Measurements from ENCODE around the gene DNAH6.

Gene DNAH6

GRCh38 chr2:84654414-84654813 lies 138.1 kb downstream of the DNAH6 start:
- TF ChIP-seq, protein P1, sequence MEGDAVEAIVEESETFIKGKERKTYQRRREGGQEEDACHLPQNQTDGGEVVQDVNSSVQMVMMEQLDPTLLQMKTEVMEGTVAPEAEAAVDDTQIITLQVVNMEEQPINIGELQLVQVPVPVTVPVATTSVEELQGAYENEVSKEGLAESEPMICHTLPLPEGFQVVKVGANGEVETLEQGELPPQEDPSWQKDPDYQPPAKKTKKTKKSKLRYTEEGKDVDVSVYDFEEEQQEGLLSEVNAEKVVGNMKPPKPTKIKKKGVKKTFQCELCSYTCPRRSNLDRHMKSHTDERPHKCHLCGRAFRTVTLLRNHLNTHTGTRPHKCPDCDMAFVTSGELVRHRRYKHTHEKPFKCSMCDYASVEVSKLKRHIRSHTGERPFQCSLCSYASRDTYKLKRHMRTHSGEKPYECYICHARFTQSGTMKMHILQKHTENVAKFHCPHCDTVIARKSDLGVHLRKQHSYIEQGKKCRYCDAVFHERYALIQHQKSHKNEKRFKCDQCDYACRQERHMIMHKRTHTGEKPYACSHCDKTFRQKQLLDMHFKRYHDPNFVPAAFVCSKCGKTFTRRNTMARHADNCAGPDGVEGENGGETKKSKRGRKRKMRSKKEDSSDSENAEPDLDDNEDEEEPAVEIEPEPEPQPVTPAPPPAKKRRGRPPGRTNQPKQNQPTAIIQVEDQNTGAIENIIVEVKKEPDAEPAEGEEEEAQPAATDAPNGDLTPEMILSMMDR (IDR thresholded peaks at IDR 0.05; ENCODE audit: low read depth, low read length), result no peak
- DNase-seq (ENCODE audit: extremely low read depth, low read depth), result no peak

DNA sequence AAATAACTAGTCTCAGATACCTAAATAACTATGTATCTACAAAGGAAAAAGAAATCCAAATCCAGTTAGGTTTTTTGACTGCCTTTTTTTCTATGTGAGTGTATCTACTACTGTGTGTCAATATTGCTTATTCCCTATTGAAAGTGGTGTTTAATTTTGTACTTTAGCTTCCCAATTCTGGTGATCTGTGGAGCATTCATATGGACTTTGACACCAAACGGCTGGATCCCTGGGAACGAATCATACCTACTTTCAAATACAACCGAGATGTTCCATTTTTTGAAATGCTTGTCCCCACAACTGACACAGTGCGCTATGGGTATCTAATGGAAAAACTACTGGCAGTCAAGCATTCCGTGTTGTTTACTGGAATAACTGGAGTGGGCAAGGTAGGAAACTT lies 152.8 kb downstream of the DNAH6 start:
- TF ChIP-seq, protein P1 (IDR thresholded peaks at IDR 0.05; ENCODE audit: low read depth, low read length), result no peak
- no peak for DNase-seq (ENCODE audit: extremely low read depth, low read depth)

GRCh38 chr2:84674099-84674498 lies 157.8 kb downstream of the DNAH6 start:
- TF ChIP-seq, protein P1 (IDR thresholded peaks at IDR 0.05; ENCODE audit: low read depth, low read length), result no peak
- DNase-seq (ENCODE audit: extremely low read depth, low read depth), result no peak

- no peak for DNase-seq (ENCODE audit: extremely low read depth, low read depth)
- TF ChIP-seq, protein P1 (IDR thresholded peaks at IDR 0.05; ENCODE audit: low read depth, low read length), result no peak
These were observed 158.3 kb downstream of the DNAH6 start for GRCh38 chr2:84674586-84674985.

GRCh38 chr2:84676295-84676694 lies 160.0 kb downstream of the DNAH6 start:
- DNase-seq (ENCODE audit: extremely low read depth, low read depth), result peak; percentile 35
- TF ChIP-seq, protein P1 (IDR thresholded peaks at IDR 0.05; ENCODE audit: low read depth, low read length), result no peak

DNA sequence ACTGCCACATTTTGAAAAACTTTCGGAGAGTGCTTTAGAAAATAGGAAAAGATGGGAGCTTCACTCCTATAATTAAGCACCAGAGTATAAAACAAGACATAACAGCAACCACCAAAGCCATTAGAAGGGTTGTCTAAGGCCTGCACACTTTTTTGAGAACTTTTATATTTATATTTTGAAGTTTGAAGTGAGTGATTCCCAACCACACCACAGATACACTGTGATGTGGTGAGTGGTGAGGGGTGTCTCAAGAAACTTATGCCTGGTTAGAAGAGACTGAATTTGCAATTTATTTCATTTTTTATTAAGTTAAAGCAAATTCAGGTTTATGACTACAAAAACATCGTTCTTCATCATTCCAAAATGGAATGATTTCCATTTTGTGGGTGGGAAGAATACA lies 161.9 kb downstream of the DNAH6 start:
- DNase-seq (ENCODE audit: extremely low read depth, low read depth), result no peak
- TF ChIP-seq, protein P1 (IDR thresholded peaks at IDR 0.05; ENCODE audit: low read depth, low read length), result no peak

DNA sequence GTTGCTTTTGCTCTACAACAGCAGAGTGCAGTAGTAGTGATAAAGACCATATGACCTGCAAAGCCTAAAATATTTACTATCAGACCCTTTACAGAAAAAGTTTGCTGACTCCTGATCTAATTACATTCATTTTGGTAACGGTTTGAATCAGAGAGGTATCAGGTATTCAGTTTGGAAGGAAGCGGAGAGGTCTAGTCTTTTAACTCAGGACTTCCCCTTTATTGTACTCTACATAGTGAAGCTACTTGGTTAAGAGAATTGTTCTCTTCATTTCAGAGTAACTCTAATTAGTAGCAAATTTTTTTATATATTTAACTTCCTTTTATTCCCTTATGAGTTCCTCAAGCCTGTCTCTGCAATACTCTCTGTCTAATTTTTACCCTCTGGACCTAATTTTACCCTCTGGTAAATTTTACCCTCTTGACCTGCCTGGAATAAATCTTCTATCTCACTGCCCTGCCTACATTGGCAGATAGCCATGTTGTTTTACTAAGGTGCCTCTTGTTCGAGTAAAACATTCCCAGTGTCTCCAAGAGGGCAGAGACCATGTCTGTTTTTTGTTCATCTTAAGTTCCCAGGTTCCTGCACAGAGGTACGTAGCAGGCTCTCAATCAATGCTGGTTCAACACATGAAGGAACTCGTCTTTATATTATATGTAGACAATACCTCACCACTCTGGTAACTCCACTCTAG lies 170.6 kb downstream of the DNAH6 start:
- no peak for DNase-seq (ENCODE audit: extremely low read depth, low read depth)
- TF ChIP-seq, protein P1 (IDR thresholded peaks at IDR 0.05; ENCODE audit: low read depth, low read length), result no peak
